Progenitor cell of endocrine pancreas (in vitro differentiated cells): ENCODE measurements around the gene ASXL2. TPM values are rescaled to one million over a fixed set of nuclear protein-coding genes. Genes with fewer than 3 reads are reported as not detected.
A peak's percentile ranks its signal among the peaks of the same experiment; 100 is the strongest.

ENCODE experiments used
- DNase-seq: peaks from one replicate; pipeline ENCODE4 v3.0.0; 2021; ENCODE audit warnings: low spot score; ENCODE audit not compliant: unreplicated experiment
- H3K27ac Mint-ChIP-seq: 2 replicates; pipeline ENCODE4 v1.8.0; 2021; ENCODE audit warnings: mild to moderate bottlenecking, moderate library complexity, mixed read lengths
- H3K27me3 Mint-ChIP-seq: 2 replicates; pipeline ENCODE4 v1.8.0; 2021; ENCODE audit warnings: mixed read lengths
- H3K36me3 Mint-ChIP-seq: 2 replicates; pipeline ENCODE4 v1.8.0; 2022; ENCODE audit warnings: mixed read lengths; ENCODE audit not compliant: insufficient read depth
- H3K4me1 Mint-ChIP-seq: 2 replicates; pipeline ENCODE4 v1.8.0; 2021; ENCODE audit warnings: low read depth, mixed read lengths
- H3K4me3 Mint-ChIP-seq: 2 replicates; pipeline ENCODE4 v1.8.0; 2021; ENCODE audit warnings: low read depth, mild to moderate bottlenecking, moderate library complexity, mixed read lengths
- H3K9me3 Mint-ChIP-seq: 2 replicates; pipeline ENCODE4 v1.8.0; 2021; ENCODE audit warnings: low read depth, mixed read lengths
- CTCF ChIP-seq: fragments of 200-600 bp; sonication (generic); IDR thresholded peaks from one replicate; pipeline ENCODE4 v1.5.0; 2021; ENCODE audit warnings: antibody characterized with exemption, mild to moderate bottlenecking; ENCODE audit not compliant: unreplicated experiment
- total RNA-seq: library from RNA; stranded (reverse); gene quantifications from 2 replicates; pipeline ENCODE4 v1.2.1, GENCODE V29; 2021

The ASXL2 gene
- total RNA-seq, 1 donor from 2014 or later: 24.8 TPM

GRCh38 chr2:25701801-25702200 is 176.5 kb downstream of the ASXL2 start:
- no peak for TF ChIP-seq CTCF
- Mint-ChIP-seq H3K36me3 (no peaks in the 10 kb centered on the region), H3K9me3 (no peaks in the 10 kb centered on the region), H3K27ac (no peak overlapping the region), H3K4me1 (no peaks in the 10 kb centered on the region), H3K4me3 (no peak overlapping the region), H3K27me3 (no peaks in the 10 kb centered on the region)
- DNase-seq: no peak

DNA sequence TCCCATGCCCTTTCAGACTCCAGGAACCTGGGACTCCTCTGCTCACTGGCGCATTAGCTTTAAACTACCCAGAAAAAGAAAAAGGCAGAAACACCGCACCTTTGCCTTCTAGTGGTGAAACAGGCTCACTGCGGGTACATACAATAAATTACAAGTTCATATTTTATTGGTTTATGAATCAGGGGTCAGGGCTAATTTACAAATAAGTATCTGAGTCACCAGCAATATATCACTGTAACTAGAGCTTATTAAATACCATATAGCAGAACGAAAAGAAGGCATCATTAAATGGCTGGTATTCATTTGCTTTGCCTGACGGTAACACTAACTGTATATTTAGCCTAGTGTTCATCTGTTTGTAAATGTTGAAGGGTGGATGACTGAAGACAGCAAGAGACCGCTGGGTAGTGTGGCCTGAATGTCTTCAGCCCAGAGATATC is 178.0 kb downstream of the ASXL2 start:
- Mint-ChIP-seq H3K27me3 (peaks cover 2% of the 10 kb centered on the region), H3K27ac (no peak overlapping the region), H3K36me3 (no peaks in the 10 kb centered on the region), H3K9me3 (no peaks in the 10 kb centered on the region), H3K4me1 (no peaks in the 10 kb centered on the region), H3K4me3 (no peak overlapping the region)
- DNase-seq: no peak
- peak; percentile 71 for TF ChIP-seq CTCF

GRCh38 chr2:25699216-25699615 is 179.1 kb downstream of the ASXL2 start:
- no peaks in the 10 kb centered on the region for H3K4me1 Mint-ChIP-seq
- no peaks in the 10 kb centered on the region for H3K9me3 Mint-ChIP-seq
- no peak overlapping the region for H3K4me3 Mint-ChIP-seq
- H3K27me3 Mint-ChIP-seq: peaks cover 2% of the 10 kb centered on the region
- no peaks in the 10 kb centered on the region for H3K36me3 Mint-ChIP-seq
- no peak for TF ChIP-seq CTCF
- H3K27ac Mint-ChIP-seq: no peak overlapping the region
- no peak for DNase-seq

DNA sequence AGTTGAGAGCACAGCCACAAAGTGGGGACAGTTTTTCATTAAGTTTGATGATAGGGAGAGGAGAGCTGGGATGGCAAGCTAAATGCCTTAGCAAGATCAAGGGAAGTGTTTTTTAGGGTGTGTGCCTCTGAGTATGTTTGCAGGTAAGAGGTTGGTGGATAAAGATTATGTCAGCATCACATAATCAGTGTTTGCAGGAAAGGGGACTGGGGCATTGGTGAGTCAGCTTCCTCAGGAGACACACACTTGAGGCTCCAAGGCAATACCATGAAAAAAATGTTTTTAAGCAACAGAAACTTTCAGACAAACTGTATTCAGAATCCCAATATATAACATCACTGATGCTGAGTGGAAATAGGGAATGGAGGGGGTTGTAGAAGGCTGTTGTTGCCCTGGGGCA is 179.5 kb downstream of the ASXL2 start:
- no peak for DNase-seq
- no peaks in the 10 kb centered on the region for H3K36me3 Mint-ChIP-seq
- no peaks in the 10 kb centered on the region for H3K4me1 Mint-ChIP-seq
- H3K9me3 Mint-ChIP-seq: no peaks in the 10 kb centered on the region
- H3K4me3 Mint-ChIP-seq: no peak overlapping the region
- no peak overlapping the region for H3K27ac Mint-ChIP-seq
- TF ChIP-seq CTCF: no peak
- peaks cover 2% of the 10 kb centered on the region for H3K27me3 Mint-ChIP-seq

- no peaks in the 10 kb centered on the region for H3K9me3 Mint-ChIP-seq
- H3K36me3 Mint-ChIP-seq: no peaks in the 10 kb centered on the region
- peaks cover 2% of the 10 kb centered on the region for H3K27me3 Mint-ChIP-seq
- no peak overlapping the region for H3K27ac Mint-ChIP-seq
- H3K4me1 Mint-ChIP-seq: no peaks in the 10 kb centered on the region
- DNase-seq: no peak
- no peak overlapping the region for H3K4me3 Mint-ChIP-seq
- TF ChIP-seq CTCF: no peak
Observed at GRCh38 chr2:25697559-25698341, 180.5 kb downstream of the ASXL2 start.
